EL (cell line): ENCODE results near the gene HIRA.
"Not testable (repeated sequence)": the region's sequence is repeated elsewhere in the genome, so short reads cannot be mapped to it uniquely, and the experiment has no call there.

Source experiments
- DNase-seq: peaks from one replicate; pipeline ENCODE4 v3.0.0-alpha.2; 2016

Gene HIRA

GRCh38 chr22:19436444-19437161 is 5.1 kb upstream of the HIRA start:
- not testable (repeated sequence) for DNase-seq

GRCh38 chr22:19434829-19435580 is 3.5 kb upstream of the HIRA start:
- no peak for DNase-seq

- no peak for DNase-seq
Measured at GRCh38 chr22:19434401-19434800, 2.9 kb upstream of the HIRA start.

GRCh38 chr22:19432133-19432851 is 759 bp upstream of the HIRA start, which contains the start of gene MRPL40:
Gene MRPL40, plus strand, starts transcription at chr22:19432545. Its CDS starts 10 bp downstream, at chr22:19432555.
- DNase-seq, result peak; percentile 93

GRCh38 chr22:19430890-19431541 is 517 bp downstream of the HIRA start:
- peak; percentile 50 for DNase-seq

GRCh38 chr22:19429950-19430889 is 1.3 kb downstream of the HIRA start:
- DNase-seq, result peak; percentile 67

- DNase-seq, result no peak
Measured at GRCh38 chr22:19424186-19424500, 7.4 kb downstream of the HIRA start.

- DNase-seq, result peak; percentile 26
Measured at GRCh38 chr22:19422440-19423301, 8.9 kb downstream of the HIRA start.

GRCh38 chr22:19420321-19420720 is 11.2 kb downstream of the HIRA start:
- DNase-seq, result no peak

GRCh38 chr22:19419464-19420178 is 11.9 kb downstream of the HIRA start:
- no peak for DNase-seq

GRCh38 chr22:19419086-19419463 is 12.5 kb downstream of the HIRA start:
- DNase-seq, result no peak

- no peak for DNase-seq
Measured at GRCh38 chr22:19412923-19413322, 18.6 kb downstream of the HIRA start.

GRCh38 chr22:19412478-19412877 is 19.1 kb downstream of the HIRA start:
- no peak for DNase-seq

- no peak for DNase-seq
Measured at GRCh38 chr22:19411690-19412045, 19.9 kb downstream of the HIRA start.

- no peak for DNase-seq
Measured at GRCh38 chr22:19410941-19411689, 20.4 kb downstream of the HIRA start.

GRCh38 chr22:19407649-19408606 is 23.6 kb downstream of the HIRA start:
- DNase-seq, result no peak

GRCh38 chr22:19406846-19407245 is 24.7 kb downstream of the HIRA start:
- DNase-seq, result no peak

GRCh38 chr22:19406281-19406811 is 25.2 kb downstream of the HIRA start:
- no peak for DNase-seq
